Psoas muscle (tissue), 8 donors: ENCODE data around the gene S100A6. TPM values are rescaled to one million over a fixed set of nuclear protein-coding genes. Genes with fewer than 3 reads are reported as not detected.

Source experiments
- ATAC-seq, 4 donors: fragments of 200-7000 bp; cut with Tn5 transposase; one replicate each; pipeline ENCODE4 v1.9.1; 2020; ENCODE audit warnings: moderate library complexity in 3 of 4, mild to moderate bottlenecking in 2 of 4
- DNase-seq, 2 donors: peaks; one replicate each; pipeline ENCODE4 v3.0.0-alpha.2; 2020
- H3K27ac ChIP-seq: fragments of 200-600 bp; one replicate; pipeline ENCODE4 v1.8.0; 2022
- H3K27me3 ChIP-seq, 3 donors: fragments of 200-600 bp in 1 of 3; one replicate each; pipeline versions ENCODE4 v1.6.1 to v1.8.0; 2013 to 2022; ENCODE audit warnings: low read length in 2 of 3, mild to moderate bottlenecking in 2 of 3, moderate library complexity in 1 of 3; ENCODE audit not compliant: insufficient read depth in 3 of 3
- H3K36me3 ChIP-seq, 2 donors: fragments of 200-600 bp in 1 of 2; one replicate each; pipeline versions ENCODE4 v1.6.1 to v1.8.0; 2013 to 2022; ENCODE audit warnings: low read depth in 1 of 2, mild to moderate bottlenecking in 1 of 2, moderate library complexity in 1 of 2; ENCODE audit not compliant: insufficient read depth in 1 of 2
- H3K4me1 ChIP-seq: fragments of 200-600 bp; one replicate; pipeline ENCODE4 v1.8.0; 2022
- H3K4me3 ChIP-seq: fragments of 200-600 bp; one replicate; pipeline ENCODE4 v1.8.0; 2022; ENCODE audit warnings: mild to moderate bottlenecking
- H3K9me3 ChIP-seq: fragments of 200-600 bp; one replicate; pipeline ENCODE4 v1.8.0; 2022
- CTCF ChIP-seq: fragments of 200-600 bp; IDR thresholded peaks from one replicate; pipeline ENCODE4 v1.8.0; 2022; ENCODE audit warnings: antibody characterized with exemption
- WGBS, 3 donors: extraction: QIAGEN DNeasy Blood & Tissue Kit; methylation state at CpG; one replicate each; pipeline versions ENCODE4 v1.1.6 to v1.1.7; 2013; 5-methylcytosine and 5-hydroxymethylcytosine counted together
- intact Hi-C, 2 donors: fragments of 100-400 bp; cut with DNase I; formaldehyde crosslinking; loops; one replicate each; pipeline versions ENCODE4 v1.11.0 to v1.14.2; 2022
- polyA plus RNA-seq, 3 donors: library from polyadenylated mRNA; stranded (reverse); fragments of 200-250 nt; gene quantifications; one replicate each; pipeline ENCODE4 v1.2.3, GENCODE V29; 2013
- total RNA-seq, 4 donors: library from RNA; stranded (reverse); fragmentation: NEBNext Ultra II Directional in 2 of 4; extraction: Animal tissue kit (Norgen Biotek cat#: 25700) in 2 of 4; gene quantifications; one replicate each; pipeline versions ENCODE4 v1.2.1 to v1.2.4, GENCODE V29; 2021 to 2023
- donor health status: healthy with polysubstance abuse.
- donor health status: DM: no; HTN: no; CAD: no; lungs with moderate emphysema.
- donor health status: Bipolar disorder and iron deficiency.
- donor health status: healthy.
- donor health status: DM: yes; HTN: yes; CAD: no.
- donor health status: DM: no; HTN: no; CAD: no.
- donor health status: DM: no; HTN: no; CAD: no.
- donor health status: DM: yes; HTN: yes; CAD: no.

Gene S100A6
- total and polyA plus RNA-seq, 7 donors = 78.5 to 506 (median 295) TPM

GRCh38 chr1:153569465-153569864 lies 33.7 kb upstream of the S100A6 start:
- H3K4me3 ChIP-seq = no peak overlapping the region
- WGBS, 3 donors = 83 to 87% (median 84%) methylated on average over 8 of the region's 8 CpGs
- no peaks in the 10 kb centered on the region for H3K9me3 ChIP-seq
- H3K36me3 ChIP-seq = no peaks in the 10 kb centered on the region
- H3K27me3 ChIP-seq = no peaks in the 10 kb centered on the region
- H3K27ac ChIP-seq = no peak overlapping the region
- ATAC-seq = no peak
- H3K4me1 ChIP-seq = peaks cover 46% of the 10 kb centered on the region
- TF ChIP-seq CTCF = no peak
- intact Hi-C loops = loop anchor here (2.0 to 5.0 kb wide), 2 partner anchors 37 to 217 kb away; no protein-coding TSS in a partner anchor
- DNase-seq = no peak

- Histone ChIP-seq H3K36me3 (no peaks in the 10 kb centered on the region), H3K4me3 (peak overlapping the region; percentile 52), H3K27ac (peak overlapping the region; percentile 65), H3K4me1 (peaks cover 46% of the 10 kb centered on the region), H3K27me3 (no peaks in the 10 kb centered on the region), H3K9me3 (no peaks in the 10 kb centered on the region)
- intact Hi-C loops = loop anchor here (1.0 to 5.0 kb wide), 4 partner anchors 35 to 216 kb away; no protein-coding TSS in a partner anchor
- peak; percentile 91 to 95 for DNase-seq
- 6 to 15% (median 8%) methylated on average over 25 of the region's 25 CpGs for WGBS, 3 donors
- TF ChIP-seq CTCF = peak; percentile 99
- ATAC-seq = peak; percentile 35 to 55 (median 44)
Observed at GRCh38 chr1:153568367-153569099, 32.7 kb upstream of the S100A6 start.

GRCh38 chr1:153567621-153568366 lies 32.0 kb upstream of the S100A6 start:
- no peak for DNase-seq
- Histone ChIP-seq H3K4me3 (peak overlapping the region; percentile 52), H3K27me3 (no peaks in the 10 kb centered on the region), H3K9me3 (no peaks in the 10 kb centered on the region), H3K27ac (peak overlapping the region; percentile 65), H3K4me1 (peaks cover 43% of the 10 kb centered on the region), H3K36me3 (no peaks in the 10 kb centered on the region)
- TF ChIP-seq CTCF = no peak
- intact Hi-C loops = loop anchor here (1.0 to 5.0 kb wide), 5 partner anchors 34 to 215 kb away; no protein-coding TSS in a partner anchor
- 64 to 78% (median 68%) methylated on average over 22 of the region's 22 CpGs for WGBS, 3 donors
- ATAC-seq = no peak

GRCh38 chr1:153566414-153567371 lies 30.9 kb upstream of the S100A6 start:
- H3K4me1 ChIP-seq = peaks cover 32% of the 10 kb centered on the region
- peak overlapping the region; percentile 88 for H3K27ac ChIP-seq

More at GRCh38 chr1:153566414-153567371, 30.9 kb upstream of the S100A6 start:
- DNase-seq (peak; percentile 96 to 98), ATAC-seq (peak; percentile 93 to 95 (median 94))
- WGBS, 3 donors = 29 to 32% (median 30%) methylated on average over 16 of the region's 16 CpGs
- H3K4me3 ChIP-seq = no peak overlapping the region
- H3K9me3 ChIP-seq = no peaks in the 10 kb centered on the region
- TF ChIP-seq CTCF = no peak
- no peaks in the 10 kb centered on the region for H3K36me3 ChIP-seq
- H3K27me3 ChIP-seq = no peaks in the 10 kb centered on the region
- intact Hi-C loops = loop anchor here (2.0 to 5.0 kb wide), 2 partner anchors 56 to 214 kb away; no protein-coding TSS in a partner anchor
